ENCODE results near the gene SSBP3.
"Not testable (repeated sequence)": the region's sequence is repeated elsewhere in the genome, so short reads cannot be mapped to it uniquely, and the experiment has no call there.

The SSBP3 gene

GRCh38 chr1:54215523-54215922, 190.7 kb downstream of the SSBP3 start:
- peak; percentile 92 for DNase-seq

- DNase-seq, result peak; percentile 97
Observed at GRCh38 chr1:54212872-54213271, 193.3 kb downstream of the SSBP3 start.

DNA sequence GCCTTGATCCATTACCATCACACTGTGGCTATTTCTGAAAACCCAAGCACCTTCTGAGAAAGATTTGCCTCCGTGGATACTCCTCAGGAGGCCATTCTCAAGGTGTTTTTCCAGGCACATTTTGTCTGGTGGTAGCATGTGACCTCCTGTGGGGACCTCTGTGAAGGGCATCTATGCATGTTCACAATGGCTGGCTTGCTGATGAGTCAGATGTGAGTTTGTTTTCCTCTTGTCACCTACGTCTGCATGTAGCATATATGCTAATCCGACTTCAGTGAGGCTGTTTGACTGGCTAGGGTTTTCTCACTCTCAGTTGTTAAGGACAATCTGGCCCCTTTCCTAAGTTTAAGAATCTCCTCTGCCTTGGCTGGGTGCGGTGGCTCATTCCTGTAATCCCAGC, 198.3 kb downstream of the SSBP3 start:
- DNase-seq, result not testable (repeated sequence)

- no peak for DNase-seq
Observed at GRCh38 chr1:54207287-54207686, 198.9 kb downstream of the SSBP3 start.

- no peak for DNase-seq
Observed at GRCh38 chr1:54204199-54204598, 202.0 kb downstream of the SSBP3 start.

GRCh38 chr1:54200519-54200997, 205.6 kb downstream of the SSBP3 start:
- peak; percentile 38 for DNase-seq

DNA sequence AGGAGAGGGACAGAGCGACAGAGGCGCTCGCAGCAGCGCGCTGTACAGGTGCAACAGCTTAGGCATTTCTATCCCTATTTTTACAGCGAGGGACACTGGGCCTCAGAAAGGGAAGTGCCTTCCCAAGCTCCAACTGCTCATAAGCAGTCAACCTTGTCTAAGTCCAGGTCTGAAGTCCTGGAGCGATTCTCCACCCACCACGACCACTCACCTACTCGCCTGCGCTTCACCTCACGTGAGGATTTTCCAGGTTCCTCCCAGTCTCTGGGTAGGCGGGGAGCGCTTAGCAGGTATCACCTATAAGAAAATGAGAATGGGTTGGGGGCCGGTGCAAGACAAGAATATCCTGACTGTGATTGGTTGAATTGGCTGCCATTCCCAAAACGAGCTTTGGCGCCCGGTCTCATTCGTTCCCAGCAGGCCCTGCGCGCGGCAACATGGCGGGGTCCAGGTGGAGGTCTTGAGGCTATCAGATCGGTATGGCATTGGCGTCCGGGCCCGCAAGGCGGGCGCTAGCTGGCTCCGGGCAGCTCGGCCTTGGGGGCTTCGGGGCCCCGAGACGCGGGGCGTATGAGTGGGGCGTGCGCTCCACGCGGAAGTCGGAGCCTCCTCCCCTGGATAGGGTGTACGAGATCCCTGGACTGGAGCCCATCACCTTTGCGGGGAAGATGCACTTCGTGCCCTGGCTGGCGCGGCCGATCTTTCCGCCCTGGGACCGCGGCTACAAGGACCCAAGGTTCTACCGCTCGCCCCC, 206.3 kb downstream of the SSBP3 start, which contains the start of the genes CYB5RL and MRPL37:
Gene CYB5RL (minus strand): TSS at position 266 of the 754 bp plus-strand sequence. CDS start 4,414 bp downstream, outside the sequence.
Gene MRPL37 (plus strand): TSS at position 403 of the 754 bp plus-strand sequence. CDS start 77 bp downstream, at position 480.
- peak; percentile 98 for DNase-seq

DNA sequence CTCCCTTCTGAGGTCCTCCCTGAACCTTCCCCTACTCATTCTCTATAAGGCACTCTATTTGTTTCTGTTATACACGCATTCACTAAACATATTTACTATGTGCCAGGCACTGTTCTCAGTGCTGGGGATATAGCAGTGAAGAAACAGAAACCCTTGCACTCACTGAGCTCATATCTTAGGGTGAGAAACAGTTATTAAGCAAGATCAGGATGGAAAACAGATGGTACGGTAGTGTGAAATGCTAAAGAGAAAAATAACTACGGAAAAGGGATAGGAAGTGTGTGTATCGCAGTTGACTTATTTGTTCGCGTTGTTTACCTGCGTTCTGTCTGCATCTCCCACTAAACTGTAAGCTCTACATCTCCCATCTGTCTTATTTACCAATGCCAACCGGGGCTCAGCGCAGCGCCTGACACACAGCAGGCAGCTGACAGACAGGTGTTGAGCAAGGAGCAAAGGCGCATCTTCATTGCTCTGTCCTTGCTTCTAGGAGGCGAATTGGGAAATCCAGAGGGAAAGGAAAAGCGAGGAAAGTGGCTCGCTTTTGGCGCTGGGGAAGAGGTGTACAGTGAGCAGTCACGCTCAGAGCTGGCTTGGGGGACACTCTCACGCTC, 206.9 kb downstream of the SSBP3 start:
- peak; percentile 27 for DNase-seq

- no peak for DNase-seq
Observed at GRCh38 chr1:54193453-54193852, 212.7 kb downstream of the SSBP3 start.

DNA sequence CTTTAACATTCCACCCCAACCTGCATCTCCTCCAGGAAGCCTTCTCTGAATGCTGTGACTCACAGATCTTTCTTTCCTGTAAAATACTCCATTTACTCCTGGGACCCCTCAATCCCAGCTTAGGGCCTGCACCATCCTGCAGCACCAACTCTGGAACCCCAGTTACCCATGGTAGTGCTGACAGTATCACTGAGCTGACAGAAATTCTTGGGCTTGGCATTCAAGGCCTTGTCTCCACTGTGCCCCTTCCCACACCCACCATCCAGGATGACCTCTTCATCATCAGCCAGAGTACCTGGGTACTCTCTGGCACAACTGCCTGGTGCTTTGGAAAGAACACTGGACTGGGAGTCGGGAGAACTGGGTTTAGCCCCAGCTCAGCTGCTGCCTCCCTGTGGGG, 214.7 kb downstream of the SSBP3 start:
- DNase-seq, result no peak

DNA sequence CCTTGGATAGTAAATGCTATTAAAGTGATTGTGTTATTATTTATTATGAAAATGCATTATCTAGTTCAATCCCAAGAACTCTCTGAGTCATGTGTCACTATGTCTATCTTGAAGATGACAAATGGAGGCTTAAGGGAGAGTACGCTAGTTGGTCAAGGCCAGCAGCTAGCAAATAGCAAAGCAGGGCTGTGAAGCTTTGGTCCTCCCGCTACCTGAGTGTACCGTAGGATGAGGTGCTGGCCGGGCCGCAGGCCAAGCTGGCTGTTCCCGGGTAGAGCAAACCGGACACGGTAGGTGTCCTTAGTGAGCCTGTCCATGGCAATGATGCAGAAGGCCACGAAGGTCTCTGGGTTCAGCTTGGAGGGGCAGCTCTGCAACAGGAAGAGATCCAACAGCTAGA, 215.7 kb downstream of the SSBP3 start:
- no peak for DNase-seq

- DNase-seq, result no peak
Observed at GRCh38 chr1:54188291-54188690, 217.9 kb downstream of the SSBP3 start.

GRCh38 chr1:54186056-54186455, 220.1 kb downstream of the SSBP3 start:
- no peak for DNase-seq

DNA sequence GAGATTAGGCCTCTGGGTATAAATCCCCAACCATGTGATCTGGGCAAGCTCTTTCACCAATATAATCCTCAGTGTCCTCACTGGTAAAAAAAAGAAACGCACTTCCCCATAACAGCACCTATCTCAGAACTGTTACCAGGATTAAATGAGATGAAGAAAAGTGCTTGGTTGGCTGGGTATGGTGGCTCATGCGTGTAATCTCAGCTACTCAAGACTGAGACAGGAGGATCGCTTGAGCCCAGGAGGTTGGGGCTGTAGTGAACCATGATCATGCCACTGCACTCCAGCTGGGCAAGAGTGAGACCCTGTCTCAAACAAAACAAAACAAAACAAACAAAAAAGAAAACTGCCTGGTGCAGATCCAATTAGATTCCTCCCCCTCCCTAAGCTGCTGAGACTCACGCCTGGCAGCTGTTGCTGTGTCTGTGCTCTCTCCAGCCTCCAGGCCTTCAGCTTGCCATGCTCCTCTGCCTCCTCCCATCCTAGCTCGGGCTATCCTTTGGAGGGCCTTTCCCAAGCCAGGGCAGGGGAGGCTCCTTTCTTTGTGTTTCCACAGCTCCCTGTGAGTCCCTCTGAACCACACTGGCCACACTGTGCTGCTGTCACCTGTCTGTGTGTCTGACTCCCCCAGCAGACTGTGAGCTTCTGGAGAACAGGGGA, 225.4 kb downstream of the SSBP3 start:
- DNase-seq, result no peak

- DNase-seq, result no peak
Observed at GRCh38 chr1:54178296-54179070, 227.7 kb downstream of the SSBP3 start.

GRCh38 chr1:54177726-54178125, 228.5 kb downstream of the SSBP3 start:
- DNase-seq, result no peak

- DNase-seq, result no peak
Observed at GRCh38 chr1:54176621-54177327, 229.4 kb downstream of the SSBP3 start.

Measured in hematopoietic multipotent progenitor cell treated with erythropoietin and hydrocortisone succinate and interleukin-3 and kit ligand, for 8 days (in vitro differentiated cells).